Stimulated activated CD4-positive, alpha-beta T cell treated with anti-CD3 and anti-CD28 coated beads, TNF-alpha, amount 100 ng/mL, for 1 hour (primary cell): ENCODE results near the gene CDC16.
"Not testable (repeated sequence)": the region's sequence is repeated elsewhere in the genome, so short reads cannot be mapped to it uniquely, and the experiment has no call there.

ENCODE experiments used
- DNase-seq, 3 donors: peaks; one replicate each; pipeline ENCODE4 v3.0.0-alpha.2; 2020; ENCODE audit warnings: low read depth in 3 of 3, low spot score in 1 of 3

The CDC16 gene

DNA sequence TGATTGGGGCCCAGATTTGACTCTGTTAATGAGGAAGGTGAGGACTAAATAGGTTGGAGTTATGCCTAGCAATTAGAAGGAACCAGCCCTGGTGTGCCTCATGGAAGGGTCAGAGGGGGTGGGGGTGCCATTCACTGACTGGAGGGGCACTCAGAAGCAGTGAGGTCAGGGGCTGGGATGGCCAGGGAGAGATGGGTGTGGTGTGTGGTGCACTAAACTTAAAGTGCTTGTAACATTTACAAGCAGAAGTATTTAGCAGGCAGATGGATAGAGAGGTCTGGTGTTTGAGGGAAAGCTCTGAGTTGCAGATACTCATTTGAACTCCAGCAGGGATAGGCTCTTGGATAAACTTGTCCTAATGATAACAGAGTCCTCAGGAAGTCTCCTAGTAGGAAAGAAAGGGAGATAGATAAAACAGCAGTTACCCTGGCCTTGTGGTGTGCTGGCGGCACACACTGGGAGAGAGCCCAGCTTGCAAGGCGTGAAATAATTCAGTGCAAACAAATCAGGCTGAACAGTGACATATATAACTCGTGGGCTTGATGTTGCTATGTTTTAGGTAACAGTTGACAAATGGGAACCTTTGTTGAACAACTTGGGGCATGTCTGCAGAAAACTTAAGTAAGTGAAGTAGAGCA, 26.8 kb downstream of the CDC16 start:
- DNase-seq, result no peak

DNA sequence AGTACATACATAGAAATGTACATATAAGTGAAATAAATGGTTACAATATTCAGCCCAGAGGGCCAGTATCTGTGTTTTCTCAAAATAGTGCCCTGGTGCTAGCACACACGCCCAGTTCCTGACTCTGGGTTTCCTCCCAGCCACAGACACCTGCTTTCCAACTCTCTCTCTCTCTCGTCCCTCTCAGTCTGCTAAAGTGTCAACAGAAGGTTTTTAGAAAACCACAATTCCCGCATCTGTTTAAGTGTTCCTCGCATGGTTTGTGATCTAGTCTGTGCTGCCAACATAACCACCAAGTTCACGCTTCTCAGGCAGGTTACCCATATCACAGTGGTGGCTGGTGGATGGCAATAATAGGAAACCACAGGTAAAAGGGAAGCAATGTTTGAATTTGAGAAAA, 28.9 kb downstream of the CDC16 start:
- no peak for DNase-seq

GRCh38 chr13:114264313-114264712, 29.6 kb downstream of the CDC16 start:
- DNase-seq, result not testable (repeated sequence)

DNA sequence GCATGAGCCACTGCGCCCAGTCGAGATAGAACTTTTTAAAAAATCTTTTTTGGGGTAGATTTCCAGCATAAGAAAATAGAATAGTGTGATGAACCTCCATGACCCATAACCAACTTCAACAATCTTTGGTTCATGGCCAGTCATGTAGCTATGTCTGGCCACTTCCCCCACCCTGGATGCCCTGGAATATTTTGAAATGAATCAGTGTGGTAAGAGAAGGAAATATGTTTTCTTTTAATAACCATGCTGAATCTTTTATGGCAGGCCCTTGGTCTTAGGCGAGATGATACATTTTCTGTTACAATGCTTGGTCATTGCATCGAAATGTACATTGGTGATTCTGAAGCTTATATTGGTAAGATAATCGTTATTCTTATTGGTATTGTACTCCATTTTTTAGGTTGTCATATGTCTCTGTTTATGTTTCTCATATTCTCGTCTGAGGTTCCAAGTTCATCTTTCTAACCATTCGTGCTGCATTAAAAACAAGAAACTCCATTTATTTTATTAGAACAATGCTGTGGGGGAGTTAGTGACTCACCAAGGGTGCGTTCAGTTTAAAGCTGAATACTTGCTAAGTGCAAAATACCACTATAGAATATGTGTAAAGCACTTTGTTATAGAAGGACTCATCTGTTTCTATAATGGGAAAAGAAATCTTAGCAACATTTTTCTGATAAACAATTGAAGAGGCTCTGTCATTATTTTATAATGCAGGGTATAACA, 30.4 kb downstream of the CDC16 start:
- no peak for DNase-seq

DNA sequence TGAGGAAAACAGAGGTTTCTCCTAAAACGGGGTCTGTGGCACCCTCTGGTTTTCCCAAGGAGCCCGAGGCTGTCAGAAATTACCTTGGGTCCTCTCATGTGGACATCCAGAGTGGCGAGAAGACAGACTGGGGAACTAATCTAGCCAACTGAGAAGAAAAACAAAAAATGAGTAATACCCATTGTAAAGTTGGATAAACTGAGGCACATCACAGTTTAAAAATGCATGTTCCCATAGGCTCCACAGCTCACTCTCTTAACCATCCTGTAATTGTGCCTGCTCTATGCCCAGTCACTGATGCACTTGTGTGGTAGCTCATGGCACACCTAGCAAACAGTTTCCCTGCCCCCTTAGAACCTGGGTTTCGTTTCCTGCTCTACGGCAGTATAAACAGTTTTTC, 31.5 kb downstream of the CDC16 start:
- no peak for DNase-seq

GRCh38 chr13:114268344-114269280, 33.9 kb downstream of the CDC16 start:
- DNase-seq, result no peak

GRCh38 chr13:114269281-114269770, 34.6 kb downstream of the CDC16 start:
- DNase-seq, result no peak

DNA sequence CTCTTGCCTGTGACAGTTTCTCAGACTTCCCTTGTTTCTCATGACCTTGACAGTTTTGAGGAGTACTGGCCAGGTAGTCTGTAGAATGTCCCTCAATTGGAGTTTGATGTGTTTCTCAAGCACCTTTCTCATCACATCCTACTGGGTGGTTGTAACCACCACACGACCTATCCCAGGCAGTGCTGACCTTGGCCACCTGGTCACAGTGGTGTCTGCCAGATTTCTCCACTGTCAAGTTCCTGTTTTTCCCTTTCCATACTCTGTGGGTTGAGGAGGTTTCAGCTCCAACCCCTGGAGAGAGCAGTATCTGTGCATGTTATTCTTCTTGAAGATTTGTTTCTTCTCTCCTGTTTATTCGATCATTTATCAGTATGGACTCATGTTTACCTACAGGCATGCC, 38.3 kb downstream of the CDC16 start:
- no peak for DNase-seq

- no peak for DNase-seq
Measured at GRCh38 chr13:114275304-114275703, 40.6 kb downstream of the CDC16 start.

DNA sequence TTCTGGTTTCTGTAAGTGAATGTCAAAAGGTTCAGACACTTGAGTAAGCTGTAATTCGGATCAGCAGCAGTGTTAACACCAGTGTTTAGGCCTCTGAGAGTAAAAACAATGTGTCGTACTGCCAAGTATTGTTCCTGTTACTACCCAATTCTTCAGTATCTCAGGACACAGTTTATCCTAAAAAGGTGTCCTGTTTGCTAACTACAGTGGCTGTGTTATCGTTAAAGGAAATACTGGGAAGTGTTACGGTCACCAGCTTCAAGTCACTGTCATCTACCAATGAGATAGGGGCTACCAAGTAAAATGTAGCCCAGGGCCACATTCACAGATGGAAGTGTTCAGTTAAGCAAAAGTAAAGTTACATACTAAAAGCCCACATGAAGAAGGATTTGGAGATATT, 44.4 kb downstream of the CDC16 start:
- no peak for DNase-seq

GRCh38 chr13:114279758-114280355, 45.2 kb downstream of the CDC16 start:
- DNase-seq, result no peak

DNA sequence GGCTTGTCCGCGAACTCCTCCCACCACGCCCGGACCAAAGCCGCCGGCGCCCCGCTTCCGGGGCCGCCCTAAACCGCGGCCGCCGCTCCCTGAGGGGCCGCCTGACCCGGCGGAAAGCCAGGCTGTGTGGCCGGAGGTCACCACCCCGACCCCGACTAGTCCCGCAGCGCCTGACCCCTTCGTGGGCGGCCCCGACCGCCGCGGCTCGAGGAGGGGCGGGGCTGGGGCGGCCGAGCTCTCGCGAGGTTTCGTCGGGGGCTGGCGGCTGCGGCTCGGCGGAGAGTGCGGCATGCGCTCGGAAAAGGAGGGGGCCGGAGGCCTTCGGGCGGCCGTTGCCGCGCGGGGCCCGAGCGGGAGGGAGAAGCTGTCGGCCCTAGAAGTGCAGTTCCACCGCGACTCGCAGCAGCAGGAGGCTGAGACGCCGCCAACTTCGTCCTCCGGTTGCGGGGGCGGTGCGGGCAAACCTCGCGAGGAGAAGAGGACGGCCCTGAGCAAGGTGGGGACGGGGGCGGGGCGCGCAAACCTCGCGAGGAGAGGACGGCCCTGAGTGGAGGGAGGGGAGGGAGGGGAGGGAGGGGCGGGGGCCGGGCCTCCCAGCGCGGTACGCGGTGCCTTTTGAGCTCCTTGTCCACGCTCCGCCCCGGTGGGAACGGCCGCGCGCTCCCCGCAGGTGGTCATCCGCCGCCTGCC, 46.8 kb downstream of the CDC16 start, which contains the start of gene UPF3A:
Gene UPF3A, plus strand, starts transcription at position 251 of the 690 bp plus-strand sequence. Its CDS starts 39 bp downstream, at position 290.
- DNase-seq, result peak; percentile 70 to 77 (median 76)

DNA sequence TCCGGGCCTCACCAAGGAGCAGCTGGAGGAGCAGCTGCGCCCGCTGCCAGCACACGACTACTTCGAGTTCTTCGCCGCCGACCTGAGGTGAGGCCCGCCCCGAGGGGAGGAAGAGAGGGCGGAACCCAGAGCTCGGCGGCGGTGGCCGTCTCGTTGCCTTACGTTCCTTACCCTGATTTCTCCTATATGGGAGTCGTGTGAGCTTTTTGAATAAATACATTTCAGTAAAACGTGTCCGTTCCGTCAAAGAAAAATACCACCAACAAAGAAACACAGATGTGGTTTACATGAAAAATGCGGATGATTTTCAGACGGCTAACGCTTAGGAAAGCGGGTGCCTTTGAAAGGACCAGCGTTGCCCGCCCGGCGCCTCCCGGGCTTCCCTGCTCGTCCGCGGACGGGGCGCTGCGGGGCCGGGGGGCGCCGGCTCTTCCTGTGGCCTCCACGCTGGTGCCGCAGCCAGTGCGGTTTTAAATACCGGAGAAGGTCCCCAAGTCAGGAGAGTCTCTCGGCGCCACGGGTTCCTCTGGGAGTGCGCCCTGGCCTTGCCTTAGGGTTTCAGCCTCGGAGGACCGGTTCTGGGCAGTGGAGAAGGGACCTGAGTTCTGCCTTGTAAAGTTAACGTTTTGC, 47.5 kb downstream of the CDC16 start:
- DNase-seq, result peak in 2 of 3 donors; percentile 17 to 30

DNA sequence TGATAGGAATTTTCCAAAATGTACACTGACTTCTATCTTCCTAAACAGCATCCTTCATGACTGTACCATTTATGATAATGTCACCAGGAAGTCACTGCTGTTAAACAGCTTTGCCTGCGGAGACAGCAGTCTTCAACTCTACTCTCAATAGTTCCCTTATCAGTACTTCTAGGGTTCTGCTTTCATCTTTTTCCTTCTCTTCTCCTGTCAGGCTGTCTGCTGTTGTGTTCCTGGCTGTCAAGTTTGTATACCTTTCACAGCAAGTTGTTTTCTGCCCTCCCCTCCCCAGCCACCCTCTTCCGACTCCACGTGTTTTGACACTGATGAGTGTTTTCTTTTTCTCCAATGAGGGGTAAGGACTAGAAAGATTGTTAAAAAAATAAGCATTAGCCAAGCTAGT, 48.9 kb downstream of the CDC16 start:
- DNase-seq, result no peak

DNA sequence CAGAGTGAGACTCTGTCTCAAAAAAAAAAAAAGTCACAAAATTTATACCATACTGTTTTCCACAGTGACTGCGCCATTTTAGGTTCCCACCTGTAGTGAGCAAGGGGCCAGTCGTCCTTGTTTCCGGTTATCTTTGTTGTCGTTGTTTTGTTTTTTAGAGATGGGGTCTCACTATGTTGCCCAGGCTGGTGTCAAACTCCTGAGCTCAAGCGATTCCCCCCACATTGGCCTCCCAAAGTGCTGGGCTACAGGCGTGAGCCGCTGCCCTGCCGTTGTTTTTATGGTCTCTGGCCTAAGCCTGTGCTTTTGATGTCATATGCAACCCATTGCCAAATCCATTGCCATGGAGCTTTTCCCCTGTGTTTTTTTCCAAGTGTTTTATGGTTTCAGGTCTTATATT, 50.0 kb downstream of the CDC16 start:
- DNase-seq, result no peak

DNA sequence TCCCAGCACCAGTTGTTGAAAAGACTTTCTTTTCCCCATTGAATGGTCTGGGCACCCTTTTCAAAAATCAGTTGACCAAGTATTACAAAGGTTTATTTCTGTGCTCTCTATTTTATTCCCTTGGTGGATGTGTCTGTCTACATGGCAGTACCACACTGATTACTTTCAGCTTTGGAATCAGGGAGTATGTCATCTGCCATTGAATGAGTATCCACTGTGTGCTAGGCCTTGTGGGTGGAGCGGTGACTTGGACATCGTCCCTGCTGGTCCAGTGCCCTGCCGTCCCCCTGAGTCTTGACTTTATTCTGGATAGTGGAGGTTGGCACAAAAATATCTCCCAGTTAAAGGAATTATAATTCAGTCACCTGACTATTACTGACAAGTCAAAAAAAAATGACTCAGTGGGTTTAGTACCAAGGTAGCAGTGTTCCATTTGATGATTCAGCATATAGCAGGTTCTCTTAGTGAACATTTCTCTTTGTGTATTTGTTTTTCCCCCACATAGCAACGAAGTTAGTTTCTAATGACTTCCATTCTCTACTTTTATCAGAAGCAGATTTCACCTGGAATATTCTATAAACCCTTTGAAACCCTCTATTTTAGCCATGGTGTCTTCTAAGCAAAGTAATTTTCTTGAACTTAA, 50.6 kb downstream of the CDC16 start:
- no peak for DNase-seq

- DNase-seq, result no peak
Measured at GRCh38 chr13:114286808-114287207, 52.1 kb downstream of the CDC16 start.

- no peak for DNase-seq
Measured at GRCh38 chr13:114288157-114288591, 53.5 kb downstream of the CDC16 start.

GRCh38 chr13:114296448-114296847, 61.8 kb downstream of the CDC16 start:
- no peak for DNase-seq
